IPS DF 4.7 (cell line): Measurements from ENCODE around the gene YWHAB.

Experiments used
- DNase-seq: peaks from one replicate; pipeline ENCODE4 v3.0.0-alpha.2; 2013; ENCODE audit warnings: low spot score; ENCODE audit errors: extremely low read depth

Gene YWHAB

DNA sequence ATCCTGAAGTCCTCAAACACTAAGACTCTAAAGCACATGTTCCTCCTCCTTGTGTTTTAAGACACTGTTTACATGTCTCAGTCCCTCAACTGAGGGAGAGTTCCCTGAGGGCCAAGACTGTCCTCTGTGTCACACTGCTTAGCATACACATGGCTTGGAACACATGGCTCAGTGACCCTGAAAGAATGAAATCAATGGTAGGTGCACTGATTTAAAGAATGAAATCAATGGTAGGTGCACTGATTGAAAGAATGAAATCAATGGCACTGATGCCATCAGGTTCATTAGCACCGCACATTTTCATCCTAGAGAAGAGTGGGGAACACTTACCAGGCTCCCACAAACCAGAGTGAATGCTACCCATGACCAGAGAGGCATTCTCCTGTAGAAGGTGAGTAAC lies 64.9 kb downstream of the YWHAB start:
- no peak for DNase-seq

DNA sequence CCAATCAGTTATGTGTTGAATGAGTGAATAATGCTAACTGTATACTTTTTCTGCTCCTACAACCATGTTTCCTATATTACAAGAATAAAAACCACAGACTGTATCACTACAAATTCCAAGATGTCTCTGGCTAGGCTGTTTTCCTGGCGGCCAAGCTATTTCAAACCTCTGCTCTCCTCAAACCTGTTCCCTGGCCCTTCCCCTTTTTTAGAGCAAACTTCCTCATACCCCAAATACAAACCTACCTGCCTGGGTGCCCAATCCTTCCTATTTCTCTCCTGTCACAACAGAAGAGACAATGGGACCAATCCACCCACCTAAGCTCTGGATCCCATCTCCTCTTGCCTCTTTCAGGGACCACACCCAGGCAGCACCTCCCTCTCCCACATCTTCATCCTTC lies 67.2 kb downstream of the YWHAB start:
- DNase-seq = no peak

DNA sequence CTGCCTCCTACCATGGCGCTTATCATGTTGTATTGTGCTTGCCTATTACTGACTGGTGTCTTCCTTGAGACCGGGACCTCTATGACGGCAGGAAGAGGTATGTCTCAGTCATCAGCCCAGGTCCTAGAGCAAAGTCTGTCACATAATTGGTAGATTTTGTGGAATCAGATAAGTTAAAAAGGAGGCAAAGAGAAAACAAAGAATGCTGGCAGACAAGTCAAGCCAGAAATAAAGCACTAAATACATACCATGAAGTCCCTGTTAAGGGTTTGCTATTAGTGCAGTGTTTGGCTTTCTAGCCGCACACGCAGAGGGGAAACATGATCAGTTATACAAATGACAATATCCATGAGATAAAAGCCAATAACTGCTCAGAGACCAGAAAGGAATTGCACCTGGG lies 68.7 kb downstream of the YWHAB start:
- no peak for DNase-seq

DNA sequence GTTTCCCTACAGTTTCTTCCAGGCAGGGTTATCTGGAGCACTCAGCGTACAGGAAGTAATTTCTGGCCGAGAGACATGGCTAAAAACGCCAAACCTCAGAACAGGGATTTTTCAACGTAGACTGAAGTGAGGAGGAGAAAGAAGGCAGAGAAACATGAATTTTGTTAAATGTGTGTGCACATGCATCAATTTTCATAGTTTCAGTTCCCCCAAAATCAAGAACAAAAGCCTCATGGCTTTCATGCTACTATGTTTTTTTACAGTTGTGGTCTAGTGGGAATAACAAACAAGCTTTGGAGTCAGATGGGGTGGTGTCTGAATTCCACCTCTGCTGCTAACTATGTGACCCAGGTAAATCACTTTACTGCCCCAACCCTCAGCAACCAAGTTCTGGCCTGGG lies 69.8 kb downstream of the YWHAB start:
- DNase-seq = no peak

DNA sequence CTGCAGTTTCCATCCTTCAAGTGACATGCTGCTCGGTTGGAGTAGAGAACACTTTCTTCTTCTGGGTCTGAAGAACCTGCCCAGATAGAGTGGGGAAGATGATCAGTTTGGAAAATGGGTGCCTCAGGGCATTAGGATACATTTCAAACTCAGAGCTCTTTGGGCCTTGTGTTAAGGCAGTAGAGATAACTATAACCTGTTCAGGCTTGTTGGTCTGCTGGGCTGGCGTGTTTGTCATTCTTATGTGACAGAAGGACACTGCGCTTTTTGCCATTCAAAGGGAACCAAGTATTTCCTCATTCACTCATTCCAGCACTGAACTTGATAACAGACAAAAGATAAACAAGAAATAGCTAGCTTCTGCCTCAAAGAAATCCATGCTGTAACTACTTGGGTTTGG lies 70.9 kb downstream of the YWHAB start:
- no peak for DNase-seq
